Panc1 (cell line): Measurements from ENCODE around the gene LRIG2. TPM values are rescaled to one million over a fixed set of nuclear protein-coding genes. Genes with fewer than 3 reads are reported as not detected.

Experiments
- ATAC-seq: fragments of 200-7000 bp; cut with Tn5 transposase; 2 replicates; pipeline ENCODE4 v1.9.1; 2020; ENCODE audit warnings: mild to moderate bottlenecking, moderate library complexity
- BruUV-seq: library from RNA; stranded (reverse); fragments of 400-500 nt; replicated peaks from 2 replicates; lab custom pipeline; 2021; lab: Mats Ljungman, UMichigan
- CTCF ChIA-PET: fragments of 300-600 bp; sonication (Branson Sonifier 250); formaldehyde crosslinking; loops from one replicate; lab custom pipeline; 2022; ENCODE audit warnings: antibody characterized with exemption; lab: Charles Lee
- POLR2A ChIA-PET: fragments of 300-600 bp; sonication (Branson Sonifier 250); formaldehyde crosslinking; loops from one replicate; lab custom pipeline; 2022; ENCODE audit warnings: antibody characterized with exemption; lab: Charles Lee
- DNase-seq: peaks from one replicate; pipeline ENCODE4 v3.0.0-alpha.2; 2010; ENCODE audit warnings: low read depth, low spot score
- H3K27ac ChIP-seq: 2 replicates; pipeline ENCODE4 v1.5.1; 2011; ENCODE audit warnings: mild to moderate bottlenecking, low read length, inconsistent platforms
- H3K27me3 ChIP-seq: fragments of 200-500 bp; sonication (Bioruptor generic); 2 replicates; pipeline ENCODE4 v1.6.0; 2014; ENCODE audit warnings: low read length, inconsistent platforms; ENCODE audit not compliant: control insufficient read depth, insufficient read depth
- H3K36me3 ChIP-seq: fragments of 200-500 bp; sonication (Bioruptor generic); 2 replicates; pipeline ENCODE4 v1.5.1; 2014; ENCODE audit warnings: inconsistent platforms, mild to moderate bottlenecking, low read length, moderate library complexity; ENCODE audit not compliant: control insufficient read depth, insufficient read depth
- H3K4me1 ChIP-seq: 2 replicates; pipeline ENCODE4 v1.5.1; 2011; ENCODE audit warnings: inconsistent platforms, mild to moderate bottlenecking, low read length, moderate library complexity; ENCODE audit not compliant: control insufficient read depth, insufficient read depth
- H3K4me3 ChIP-seq, 2 experiments: 2 replicates each; pipeline ENCODE4 v1.5.1; 2011 to 2012; ENCODE audit warnings: low read depth in 2 of 2, low read length in 2 of 2, mild to moderate bottlenecking in 2 of 2, inconsistent platforms in 1 of 2, moderate library complexity in 1 of 2
- H3K9me3 ChIP-seq: fragments of 200-500 bp; sonication (Bioruptor generic); 2 replicates; pipeline ENCODE4 v1.5.1; 2014; ENCODE audit warnings: low read depth, mild to moderate bottlenecking, inconsistent platforms, low read length, moderate library complexity; ENCODE audit not compliant: control insufficient read depth, insufficient read depth
- POLR2AphosphoS5 ChIP-seq: IDR thresholded peaks from 2 replicates; pipeline ENCODE4 v1.6.1; 2012; ENCODE audit warnings: mild to moderate bottlenecking, low read depth, low read length, moderate library complexity
- REST ChIP-seq, 2 experiments: IDR thresholded peaks; 2 replicates each; pipeline ENCODE4 v1.6.1; 2011 to 2012; ENCODE audit warnings: low read depth in 2 of 2, control low read depth in 1 of 2, low read length in 1 of 2, mild to moderate bottlenecking in 1 of 2, moderate library complexity in 1 of 2; ENCODE audit not compliant: insufficient read depth in 1 of 2
- SIN3A ChIP-seq: IDR thresholded peaks from 2 replicates; pipeline ENCODE4 v1.6.1; 2012; ENCODE audit warnings: low read depth, mild to moderate bottlenecking, low read length, moderate library complexity, borderline replicate concordance; ENCODE audit not compliant: insufficient read depth
- TCF7L2 ChIP-seq: IDR thresholded peaks from 2 replicates; pipeline ENCODE4 v1.6.1; 2011; ENCODE audit warnings: mild to moderate bottlenecking, low read depth, low read length, inconsistent platforms
- in situ Hi-C: cut with HindIII; loops from 2 replicates; pipeline ENCODE4 v1.10.0; 2016; ENCODE audit warnings: low sequenced_read_pairs, low pct_unique_long_range_greater_than_20kb
- intact Hi-C: fragments of 100-400 bp; cut with micrococcal nuclease; formaldehyde crosslinking; loops from one replicate; pipeline ENCODE4 v1.10.0; 2022; ENCODE audit not compliant: unreplicated experiment
- total RNA-seq: library from RNA; stranded (reverse); gene quantifications from one replicate; pipeline ENCODE4 v1.2.1, GENCODE V29; 2021; ENCODE audit not compliant: unreplicated experiment
- TF ChIP-seq, protein P1 (sequence below): fragments of 450-650 bp; IDR thresholded peaks from 2 replicates; pipeline ENCODE4 v1.5.1; 2017; ENCODE audit warnings: mild to moderate bottlenecking

The LRIG2 gene
- total RNA-seq, 1 experiment from 2014 or later, result 8.9 TPM

DNA sequence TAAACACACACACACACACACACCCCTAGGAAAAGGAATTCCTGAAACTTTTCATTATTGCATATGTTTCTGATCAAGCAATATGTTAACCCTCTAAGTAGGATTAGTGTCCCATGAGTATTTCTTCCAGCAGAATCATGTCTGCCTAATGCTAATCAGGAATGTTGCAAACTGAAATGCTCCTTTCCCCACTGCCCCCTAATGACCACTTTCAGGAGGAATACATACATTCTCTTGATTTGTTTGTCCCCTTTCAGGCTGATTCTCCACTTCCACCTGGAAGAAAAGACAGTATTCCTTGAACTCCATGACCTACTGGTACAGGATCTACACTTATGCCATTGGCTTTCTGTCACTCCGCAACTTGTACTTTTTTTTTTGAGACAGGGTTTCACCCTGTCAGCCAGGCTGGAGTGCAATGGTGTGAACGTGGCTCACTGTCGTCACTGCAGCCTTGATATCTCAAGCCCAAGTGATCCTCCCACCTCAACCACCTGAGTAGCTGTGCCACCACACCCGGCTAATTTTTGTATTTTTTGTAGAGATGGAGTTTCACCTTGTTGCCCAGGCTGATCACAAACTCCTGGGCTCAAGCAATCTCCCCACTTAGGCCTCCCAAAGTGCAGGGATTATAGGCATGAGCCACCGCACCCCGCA is 56.7 kb downstream of the LRIG2 start:
- ATAC-seq (no peak), DNase-seq (no peak)
- ChIA-PET CTCF (no interaction called here), POLR2A (no interaction called here)
- Histone ChIP-seq H3K27me3 (no peaks in the 10 kb centered on the region), H3K27ac (no peak overlapping the region), H3K4me3 (no peak overlapping the region), H3K9me3 (no peaks in the 10 kb centered on the region), H3K36me3 (peaks cover 2% of the 10 kb centered on the region; the same call in 1 of the 2 replicates), H3K4me1 (no peaks in the 10 kb centered on the region)
- BruUV-seq, result no TSS peak
- in situ Hi-C loops, result no loop called here
- intact Hi-C loops, result no loop called here
- TF ChIP-seq TCF7L2, result no peak
- TF ChIP-seq, protein P1, sequence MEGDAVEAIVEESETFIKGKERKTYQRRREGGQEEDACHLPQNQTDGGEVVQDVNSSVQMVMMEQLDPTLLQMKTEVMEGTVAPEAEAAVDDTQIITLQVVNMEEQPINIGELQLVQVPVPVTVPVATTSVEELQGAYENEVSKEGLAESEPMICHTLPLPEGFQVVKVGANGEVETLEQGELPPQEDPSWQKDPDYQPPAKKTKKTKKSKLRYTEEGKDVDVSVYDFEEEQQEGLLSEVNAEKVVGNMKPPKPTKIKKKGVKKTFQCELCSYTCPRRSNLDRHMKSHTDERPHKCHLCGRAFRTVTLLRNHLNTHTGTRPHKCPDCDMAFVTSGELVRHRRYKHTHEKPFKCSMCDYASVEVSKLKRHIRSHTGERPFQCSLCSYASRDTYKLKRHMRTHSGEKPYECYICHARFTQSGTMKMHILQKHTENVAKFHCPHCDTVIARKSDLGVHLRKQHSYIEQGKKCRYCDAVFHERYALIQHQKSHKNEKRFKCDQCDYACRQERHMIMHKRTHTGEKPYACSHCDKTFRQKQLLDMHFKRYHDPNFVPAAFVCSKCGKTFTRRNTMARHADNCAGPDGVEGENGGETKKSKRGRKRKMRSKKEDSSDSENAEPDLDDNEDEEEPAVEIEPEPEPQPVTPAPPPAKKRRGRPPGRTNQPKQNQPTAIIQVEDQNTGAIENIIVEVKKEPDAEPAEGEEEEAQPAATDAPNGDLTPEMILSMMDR, result no peak
- no peak for TF ChIP-seq POLR2AphosphoS5
- no peak for TF ChIP-seq SIN3A
- TF ChIP-seq REST (IDR thresholded peaks at IDR 0.05; ENCODE audit: insufficient read depth in 1 of 2, low read depth in 2 of 2, low read length in 1 of 2), result no peak

DNA sequence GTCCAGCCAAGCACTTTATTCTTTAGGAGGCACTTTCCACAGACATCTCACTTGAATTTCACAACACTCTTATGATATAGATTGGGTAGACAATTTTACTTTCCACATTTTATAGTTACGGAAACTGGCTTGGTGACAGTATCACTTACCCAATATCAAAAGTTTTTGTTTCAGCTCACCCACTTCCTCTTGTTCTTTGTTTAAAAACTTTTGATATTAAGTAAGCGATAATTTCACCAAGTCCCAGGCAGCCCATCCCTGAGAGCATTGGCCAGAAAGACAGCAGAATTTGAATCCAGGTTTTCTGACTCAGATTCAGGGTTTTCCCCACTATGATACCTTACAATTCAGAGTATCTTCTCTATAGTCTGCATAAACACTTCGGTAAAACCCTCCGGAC is 60.0 kb downstream of the LRIG2 start:
- Histone ChIP-seq H3K27me3 (no peaks in the 10 kb centered on the region), H3K27ac (no peak overlapping the region), H3K9me3 (no peaks in the 10 kb centered on the region), H3K36me3 (no peaks in the 10 kb centered on the region), H3K4me1 (no peaks in the 10 kb centered on the region), H3K4me3 (no peak overlapping the region)
- ChIA-PET POLR2A (no interaction called here), CTCF (no interaction called here)
- ATAC-seq, result no peak
- no TSS peak for BruUV-seq
- in situ Hi-C loops (no loop called here), intact Hi-C loops (no loop called here)
- TF ChIP-seq REST (IDR thresholded peaks at IDR 0.05; ENCODE audit: insufficient read depth in 1 of 2, low read depth in 2 of 2, low read length in 1 of 2), result no peak
- no peak for TF ChIP-seq TCF7L2
- no peak for TF ChIP-seq POLR2AphosphoS5
- TF ChIP-seq SIN3A, result no peak
- TF ChIP-seq, protein P1, result no peak
- no peak for DNase-seq
